ENCODE data around the gene PER2. TPM values are rescaled to one million over a fixed set of nuclear protein-coding genes. Genes with fewer than 3 reads are reported as not detected.

PER2 gene
- total and polyA plus RNA-seq, 2 donors (not counting 3 experiments of a cell fraction or from before 2014, with no cell fraction given) = 0.86 to 3.8 TPM

- Histone ChIP-seq H3K79me2 (ENCODE audit: control insufficient read depth, insufficient read depth, low read length) (no peaks in the 10 kb centered on the region), H3K27me3 (ENCODE audit: control insufficient read depth in 2 of 2, insufficient read depth in 2 of 2, low read length in 2 of 2) (peaks cover 9 to 12% of the 10 kb centered on the region in 2 experiments), H3K4me2 (ENCODE audit: insufficient read depth, low read length) (no peak overlapping the region), H3K9me1 (replicated peaks; ENCODE audit: control insufficient read depth, extremely low read depth, insufficient read depth, low read length) (no peaks in the 10 kb centered on the region), H3K27ac (ENCODE audit: insufficient read depth, low read depth, low read length) (no peak overlapping the region), H3K9ac (replicated peaks; ENCODE audit: extremely low read depth, insufficient read depth, low read length) (no peak overlapping the region), H2AFZ (ENCODE audit: low read depth, low read length) (no peak overlapping the region), H3K4me3 (replicated peaks in 1 of 3; ENCODE audit: insufficient read depth in 1 of 3, low read depth in 1 of 3, low read length in 3 of 3) (no peak overlapping the region), H3K36me3 (ENCODE audit: control insufficient read depth in 2 of 2, extremely low read depth in 1 of 2, insufficient read depth in 2 of 2, low read length in 2 of 2) (no peaks in the 10 kb centered on the region), H3K4me1 (ENCODE audit: control insufficient read depth, extremely low read depth, insufficient read depth, low read length) (peaks cover 3% of the 10 kb centered on the region), H3K9me3 (replicated peaks; ENCODE audit: control insufficient read depth, insufficient read depth, low read length) (no peaks in the 10 kb centered on the region), H4K20me1 (replicated peaks; ENCODE audit: control insufficient read depth, extremely low read depth, insufficient read depth, low read length) (no peaks in the 10 kb centered on the region)
- intact Hi-C loops (cut with micrococcal nuclease) (loop anchor here (10.0 kb wide), 1 partner anchor 174 kb away; the partner anchor contains the start of gene SCLY), dilution Hi-C loops (cut with MboI; ENCODE audit: extremely low pct_ligation_motif_present, low sequenced_read_pairs) (no loop called here)
- CTCF ChIA-PET = interaction anchor here (1.2 to 3.2 kb wide), 2 partner anchors 16 to 25 kb away, joined by 3 to 10 read pairs; no protein-coding TSS in a partner anchor
- DNase-seq (ENCODE audit: low read depth, low spot score) (no peak), FAIRE-seq (no peak)
- POLR2A ChIA-PET = no interaction called here
- no TSS peak for BruUV-seq (replicated peaks)
- TF ChIP-seq POLR2A (IDR thresholded peaks at IDR 0.05; ENCODE audit: low read depth, low read length) (no peak), JUN (IDR thresholded peaks at IDR 0.05; ENCODE audit: borderline replicate concordance, insufficient read depth, insufficient read length, low read depth) (no peak), FOS (IDR thresholded peaks at IDR 0.05; ENCODE audit: borderline replicate concordance, insufficient read depth, low read length) (no peak), MYC (IDR thresholded peaks at IDR 0.05; ENCODE audit: low read depth, low read length) (no peak), CTCF (IDR thresholded peaks at IDR 0.05; ENCODE audit: extremely low read depth in 1 of 2, insufficient read depth in 1 of 2, low read depth in 1 of 2, low read length in 2 of 2) (no peak), POLR2AphosphoS5 (IDR thresholded peaks at IDR 0.05; ENCODE audit: insufficient read depth, low read depth, low read length) (no peak), GATA2 (IDR thresholded peaks at IDR 0.05; ENCODE audit: insufficient read depth, insufficient read length, low read depth, low read length) (no peak), EZH2 (IDR thresholded peaks at IDR 0.05; ENCODE audit: borderline replicate concordance, low read depth, low read length, severe bottlenecking) (no peak), MAX (IDR thresholded peaks at IDR 0.05; ENCODE audit: insufficient read depth, insufficient read length) (no peak)
These were observed 50.1 kb downstream of the PER2 start for GRCh38 chr2:238238311-238238765.
